ENCODE measurements around the gene EOLA1.

GRCh38 chrX:149499766-149500165 lies 41.0 kb upstream of the EOLA1 start:
- TF ChIP-seq, protein P1, sequence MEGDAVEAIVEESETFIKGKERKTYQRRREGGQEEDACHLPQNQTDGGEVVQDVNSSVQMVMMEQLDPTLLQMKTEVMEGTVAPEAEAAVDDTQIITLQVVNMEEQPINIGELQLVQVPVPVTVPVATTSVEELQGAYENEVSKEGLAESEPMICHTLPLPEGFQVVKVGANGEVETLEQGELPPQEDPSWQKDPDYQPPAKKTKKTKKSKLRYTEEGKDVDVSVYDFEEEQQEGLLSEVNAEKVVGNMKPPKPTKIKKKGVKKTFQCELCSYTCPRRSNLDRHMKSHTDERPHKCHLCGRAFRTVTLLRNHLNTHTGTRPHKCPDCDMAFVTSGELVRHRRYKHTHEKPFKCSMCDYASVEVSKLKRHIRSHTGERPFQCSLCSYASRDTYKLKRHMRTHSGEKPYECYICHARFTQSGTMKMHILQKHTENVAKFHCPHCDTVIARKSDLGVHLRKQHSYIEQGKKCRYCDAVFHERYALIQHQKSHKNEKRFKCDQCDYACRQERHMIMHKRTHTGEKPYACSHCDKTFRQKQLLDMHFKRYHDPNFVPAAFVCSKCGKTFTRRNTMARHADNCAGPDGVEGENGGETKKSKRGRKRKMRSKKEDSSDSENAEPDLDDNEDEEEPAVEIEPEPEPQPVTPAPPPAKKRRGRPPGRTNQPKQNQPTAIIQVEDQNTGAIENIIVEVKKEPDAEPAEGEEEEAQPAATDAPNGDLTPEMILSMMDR (conservative IDR thresholded peaks at IDR 0.05 in 1 of 2, IDR thresholded peaks at IDR 0.05 in 1 of 2; ENCODE audit: low read depth in 1 of 2, low read length in 2 of 2): no peak
- TF ChIP-seq EZH2 (IDR thresholded peaks at IDR 0.05; ENCODE audit: low read length, missing control alignments): no peak
